SIG-M5 treated with dmso at 0.1 percent for 504 hours (cell line): ENCODE data around the gene LEP.

Source experiments
- DNase-seq: peaks from one replicate; lab custom pipeline; 2025; ENCODE audit not compliant: unreplicated experiment; lab: John Stamatoyannopoulos, UW

LEP gene

DNA sequence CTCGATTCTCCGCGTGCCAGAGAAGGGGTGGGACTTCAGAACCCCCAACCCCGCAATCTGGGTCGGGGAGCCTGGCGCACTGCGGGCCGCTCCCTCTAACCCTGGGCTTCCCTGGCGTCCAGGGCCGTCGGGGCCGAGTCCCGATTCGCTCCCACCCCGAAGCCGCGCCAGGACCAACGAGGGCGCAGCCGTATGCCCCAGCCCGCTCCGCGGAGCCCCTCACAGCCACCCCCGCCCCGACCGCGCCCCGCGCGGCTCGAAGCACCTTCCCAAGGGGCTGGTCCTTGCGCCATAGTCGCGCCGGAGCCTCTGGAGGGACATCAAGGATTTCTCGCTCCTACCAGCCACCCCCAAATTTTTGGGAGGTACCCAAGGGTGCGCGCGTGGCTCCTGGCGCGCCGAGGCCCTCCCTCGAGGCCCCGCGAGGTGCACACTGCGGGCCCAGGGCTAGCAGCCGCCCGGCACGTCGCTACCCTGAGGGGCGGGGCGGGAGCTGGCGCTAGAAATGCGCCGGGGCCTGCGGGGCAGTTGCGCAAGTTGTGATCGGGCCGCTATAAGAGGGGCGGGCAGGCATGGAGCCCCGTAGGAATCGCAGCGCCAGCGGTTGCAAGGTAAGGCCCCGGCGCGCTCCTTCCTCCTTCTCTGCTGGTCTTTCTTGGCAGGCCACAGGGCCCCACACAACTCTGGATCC lies at the start of gene LEP:
Gene LEP, plus strand, starts transcription at position 583 of the 691 bp plus-strand sequence. CDS start 10,741 bp downstream, outside the sequence.
- DNase-seq, result no peak

DNA sequence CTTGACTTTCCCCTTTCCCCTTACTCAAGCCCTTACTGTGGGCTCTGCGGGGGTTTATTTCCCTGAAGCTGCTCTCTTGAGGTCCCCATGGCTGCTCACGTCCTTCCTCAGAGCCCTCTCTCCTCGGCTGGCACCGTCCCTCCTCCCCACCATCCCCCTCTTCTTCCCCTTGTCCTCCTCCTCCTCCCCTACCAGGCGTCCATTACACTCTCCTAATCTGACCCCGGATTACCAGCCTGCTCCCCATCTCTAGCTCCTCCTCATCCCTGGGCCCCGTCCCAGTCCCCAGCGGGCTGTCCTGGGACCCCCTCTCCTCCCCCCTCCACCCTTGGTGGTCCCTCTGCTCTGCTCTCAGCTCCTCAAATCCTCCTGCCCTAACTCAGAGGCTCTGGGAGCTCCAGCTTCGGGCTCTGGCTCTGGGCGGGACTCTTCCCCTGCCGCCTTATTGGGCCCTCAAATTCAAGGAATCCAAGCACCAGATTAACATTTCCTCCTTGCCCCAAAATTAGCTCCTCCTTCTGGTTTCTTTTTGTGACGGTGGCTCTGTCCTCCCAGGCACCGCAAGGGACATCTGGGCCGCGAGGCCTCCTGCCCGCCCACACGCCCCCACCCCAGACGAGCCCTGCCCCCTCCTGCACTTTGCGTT lies 48.5 kb upstream of the LEP start:
- DNase-seq, result no peak

DNA sequence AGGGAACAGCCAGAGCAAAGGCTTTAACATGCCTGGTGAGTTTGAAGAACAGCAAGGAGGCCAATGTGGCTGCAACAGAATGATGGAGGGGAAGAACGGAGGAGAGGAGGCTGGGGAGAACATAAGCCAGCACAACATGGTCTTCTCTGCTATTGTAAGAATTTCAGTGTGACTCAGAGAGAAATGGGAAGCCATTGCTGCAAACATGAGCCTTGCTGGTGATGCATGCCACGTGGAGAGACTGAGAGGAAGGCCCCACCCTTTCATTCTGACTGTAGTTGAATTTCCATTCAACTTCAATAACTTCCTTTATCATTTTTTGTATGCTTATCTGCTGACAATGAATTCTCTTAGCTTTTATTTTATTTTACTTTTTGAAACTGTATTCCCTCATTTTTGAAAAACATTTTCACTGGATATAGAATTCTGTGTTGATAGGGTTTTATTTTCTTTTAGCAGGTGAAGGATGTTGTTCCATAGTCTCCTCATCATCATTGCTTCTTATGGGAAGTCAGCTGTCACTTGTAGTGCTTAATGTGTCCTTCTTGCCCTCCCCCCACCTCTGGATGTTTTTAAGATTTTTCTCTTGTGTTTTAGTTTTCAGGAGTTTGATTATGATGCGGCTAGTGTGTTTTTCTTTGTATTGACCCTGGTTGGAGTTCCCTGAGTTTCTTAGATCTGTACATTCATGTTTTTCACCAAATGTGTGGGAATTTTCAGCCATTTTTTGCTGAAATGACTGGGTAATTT lies 46.4 kb upstream of the LEP start:
- no peak for DNase-seq

- no peak for DNase-seq
Observed at GRCh38 chr7:128197589-128197988, 43.5 kb upstream of the LEP start.

GRCh38 chr7:128197989-128198580 lies 43.0 kb upstream of the LEP start:
- DNase-seq, result no peak

DNA sequence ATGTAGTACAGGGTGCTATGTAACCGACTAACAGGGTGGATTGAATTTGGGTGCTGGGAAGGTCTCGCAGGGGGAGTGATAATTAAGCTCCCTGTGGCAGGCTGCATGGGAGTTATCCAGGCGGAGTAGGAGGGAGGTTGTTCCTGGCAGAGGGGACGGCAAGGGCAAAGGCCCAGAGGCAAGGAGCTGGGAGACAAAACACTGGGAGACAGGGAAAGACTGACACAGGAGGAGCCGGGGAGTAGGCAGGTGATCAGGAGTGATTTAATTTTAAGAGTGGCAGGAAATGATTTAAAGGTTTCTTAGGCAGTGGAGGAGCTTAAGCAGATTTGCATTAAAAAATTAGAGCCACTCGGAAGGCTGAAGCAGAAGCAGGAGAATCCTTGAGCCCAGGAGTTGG lies 40.7 kb upstream of the LEP start:
- no peak for DNase-seq

- no peak for DNase-seq
Observed at GRCh38 chr7:128201067-128201689, 39.9 kb upstream of the LEP start.

GRCh38 chr7:128201690-128202085 lies 39.4 kb upstream of the LEP start:
- DNase-seq, result no peak

DNA sequence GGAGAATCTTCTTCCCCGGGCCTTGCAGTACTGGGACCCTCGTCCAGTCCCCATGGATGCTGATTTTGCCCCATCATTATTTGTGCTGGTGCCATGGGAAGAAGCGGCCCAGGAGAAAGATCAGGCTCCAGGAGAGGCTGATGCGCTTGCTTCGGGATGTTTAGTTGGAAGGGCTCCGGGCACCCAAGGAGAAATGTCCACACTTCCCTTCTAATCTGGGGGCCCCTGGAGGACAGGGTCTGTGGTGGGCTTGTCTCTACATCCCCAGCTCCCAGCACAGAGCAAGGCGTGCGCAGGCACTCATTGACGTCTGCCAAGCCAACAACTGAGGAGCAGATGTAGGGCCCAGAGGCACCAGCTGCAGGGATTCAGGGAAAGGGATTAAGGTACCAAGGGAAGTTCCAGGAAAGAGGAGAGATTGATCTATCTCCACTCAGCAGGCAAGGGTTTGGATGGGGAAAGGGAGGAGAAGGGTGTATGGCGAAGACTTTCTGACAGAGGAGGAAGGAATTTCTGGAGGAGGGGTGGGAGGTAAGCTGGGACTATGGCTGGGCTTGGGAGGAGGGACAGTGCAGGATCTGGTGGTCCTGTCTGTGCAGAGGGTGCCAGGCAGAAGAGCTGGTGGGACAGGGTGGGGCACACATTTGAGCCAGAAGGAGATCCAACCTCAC lies 38.7 kb upstream of the LEP start:
- DNase-seq, result no peak

- DNase-seq, result no peak
Observed at GRCh38 chr7:128203047-128203491, 38.0 kb upstream of the LEP start.

- DNase-seq, result no peak
Observed at GRCh38 chr7:128203710-128204214, 37.3 kb upstream of the LEP start.

GRCh38 chr7:128204455-128204854 lies 36.6 kb upstream of the LEP start:
- no peak for DNase-seq

DNA sequence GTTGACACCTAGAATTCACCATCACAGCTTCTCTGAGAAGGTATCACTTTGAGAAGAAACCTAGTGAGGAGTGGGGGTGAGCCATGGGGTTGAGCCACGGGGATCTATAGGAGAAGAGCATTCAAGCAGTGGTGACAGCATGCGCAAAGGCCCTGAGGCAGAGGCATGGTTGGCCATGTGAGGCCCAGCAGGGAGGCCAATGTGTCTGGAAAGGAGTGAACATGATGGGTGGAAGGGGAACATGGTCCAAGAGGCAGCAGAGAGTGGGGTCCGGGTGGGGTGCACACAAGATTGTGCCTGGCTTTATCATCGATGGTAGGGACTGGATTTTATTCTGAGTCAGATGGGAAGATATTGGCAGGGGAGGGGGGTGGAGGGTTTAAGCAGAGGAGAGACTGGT lies 36.0 kb upstream of the LEP start:
- no peak for DNase-seq

DNA sequence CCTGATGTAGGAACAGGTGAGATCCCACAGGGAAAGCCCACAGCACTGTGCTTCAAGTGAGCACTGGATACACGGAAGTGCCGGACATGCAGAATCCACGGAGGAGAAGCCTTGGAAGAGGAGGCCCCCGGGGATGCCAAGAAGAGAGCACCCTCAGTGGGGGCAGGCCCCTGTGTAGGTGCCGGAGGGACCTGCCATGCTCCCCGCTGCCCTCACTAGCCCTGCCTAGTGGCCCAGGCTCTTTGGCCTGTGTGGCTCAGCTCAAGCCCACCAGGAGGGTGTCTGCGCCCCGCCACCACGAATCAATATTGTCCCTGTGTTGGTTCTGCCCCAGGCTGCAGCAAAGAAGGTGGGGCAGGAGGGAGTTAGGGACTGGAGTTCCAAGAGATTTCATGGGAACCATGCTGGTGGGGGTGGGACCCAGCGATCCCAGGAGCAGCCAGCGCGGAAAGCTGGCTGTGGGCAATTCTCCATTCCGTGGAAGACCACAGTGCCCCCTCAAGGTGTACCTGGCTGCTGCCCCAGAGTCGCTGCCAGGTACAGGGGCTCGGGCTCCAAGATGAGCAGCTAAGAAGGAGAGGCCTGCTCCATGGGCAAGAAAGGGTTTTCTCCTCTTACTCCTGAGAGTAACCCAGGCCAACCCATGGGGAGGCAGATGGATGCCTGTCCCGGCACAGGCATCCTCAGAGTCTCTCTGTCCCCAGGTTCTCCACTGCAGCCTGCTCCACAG lies 34.9 kb upstream of the LEP start:
- DNase-seq, result no peak

GRCh38 chr7:128206747-128207500 lies 34.2 kb upstream of the LEP start:
- no peak for DNase-seq

DNA sequence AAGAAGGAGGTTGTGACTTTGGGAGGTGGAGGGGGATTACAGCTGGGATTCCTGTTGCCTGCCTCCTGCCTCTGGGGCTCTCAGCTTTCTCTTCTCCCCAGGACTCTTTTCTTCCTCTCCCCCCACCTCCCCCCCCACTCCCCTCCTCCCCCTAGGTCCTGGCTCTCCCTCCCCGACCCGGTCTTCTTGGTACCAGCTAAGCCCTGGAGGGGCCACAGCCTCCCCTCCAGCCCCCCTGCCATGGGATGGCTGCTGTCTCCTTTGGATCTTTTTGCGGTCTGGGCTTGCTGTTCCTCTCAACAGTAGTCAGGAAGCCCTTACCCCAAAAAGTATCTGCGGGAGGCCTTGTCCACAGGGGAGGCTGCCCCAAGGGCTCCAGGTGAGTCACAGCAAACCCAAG lies 33.5 kb upstream of the LEP start:
- DNase-seq, result no peak

GRCh38 chr7:128209229-128210035 lies 31.6 kb upstream of the LEP start:
- DNase-seq, result peak; percentile 76

GRCh38 chr7:128210036-128210347 lies 31.1 kb upstream of the LEP start:
- DNase-seq, result no peak
